Activated T-helper 17 cell treated with anti-CD3 and anti-CD28 coated beads, Interleukin-2, amount 50 U/mL, for 72 hours (primary cell): ENCODE measurements around the gene METTL5. TPM values are rescaled to one million over a fixed set of nuclear protein-coding genes. Genes with fewer than 3 reads are reported as not detected.
"Not testable (repeated sequence)": the region's sequence is repeated elsewhere in the genome, so short reads cannot be mapped to it uniquely, and the experiment has no call there.

Experiments
- ATAC-seq: fragments of 150-1000 bp; cut with Tn5 transposase; replicated peaks from 2 replicates; pipeline ENCODE4 v1.10.0; 2021; ENCODE audit warnings: mild to moderate bottlenecking, moderate library complexity
- H3K27ac Mint-ChIP-seq: one replicate; pipeline ENCODE4 v1.8.0; 2022; ENCODE audit warnings: mixed read lengths
- H3K27me3 Mint-ChIP-seq: one replicate; pipeline ENCODE4 v1.8.0; 2022; ENCODE audit warnings: mixed read lengths
- H3K36me3 Mint-ChIP-seq: one replicate; pipeline ENCODE4 v1.8.0; 2022; ENCODE audit warnings: low read depth, mild to moderate bottlenecking, mixed read lengths
- H3K4me1 Mint-ChIP-seq: one replicate; pipeline ENCODE4 v1.8.0; 2022; ENCODE audit warnings: mixed read lengths
- H3K4me3 Mint-ChIP-seq: one replicate; pipeline ENCODE4 v1.8.0; 2022; ENCODE audit warnings: mild to moderate bottlenecking, mixed read lengths
- H3K9me3 Mint-ChIP-seq: one replicate; pipeline ENCODE4 v1.8.0; 2022; ENCODE audit warnings: mixed read lengths
- total RNA-seq, 2 donors: library from RNA; stranded (reverse); gene quantifications; one replicate each; pipeline ENCODE4 v1.2.3, GENCODE V29; 2022

METTL5 gene
- total RNA-seq, 2 donors from 2014 or later: 54.4 to 78.7 TPM

- not testable (repeated sequence) for H3K27ac Mint-ChIP-seq, H3K4me3 Mint-ChIP-seq, H3K27me3 Mint-ChIP-seq, H3K9me3 Mint-ChIP-seq, ATAC-seq
- Mint-ChIP-seq H3K4me1 (peaks cover 28% of the 10 kb centered on the region), H3K36me3 (peaks cover 11% of the 10 kb centered on the region)
Measured at GRCh38 chr2:169848959-169849693, 24.4 kb upstream of the METTL5 start.

GRCh38 chr2:169845016-169845415 lies 20.3 kb upstream of the METTL5 start:
- Mint-ChIP-seq H3K27ac (peak overlapping the region; percentile 52), H3K27me3 (no peaks in the 10 kb centered on the region), H3K4me1 (peaks cover 25% of the 10 kb centered on the region), H3K36me3 (peaks cover 14% of the 10 kb centered on the region), H3K9me3 (peaks cover 4% of the 10 kb centered on the region), H3K4me3 (no peak overlapping the region)
- no peak for ATAC-seq

GRCh38 chr2:169841625-169842024 lies 16.9 kb upstream of the METTL5 start:
- Mint-ChIP-seq H3K4me1 (peaks cover 25% of the 10 kb centered on the region), H3K36me3 (peaks cover 14% of the 10 kb centered on the region)
- H3K4me3 Mint-ChIP-seq, H3K9me3 Mint-ChIP-seq, H3K27ac Mint-ChIP-seq, ATAC-seq, H3K27me3 Mint-ChIP-seq: not testable (repeated sequence)

- Mint-ChIP-seq H3K9me3 (no peaks in the 10 kb centered on the region), H3K27ac (no peak overlapping the region), H3K36me3 (peaks cover 14% of the 10 kb centered on the region), H3K4me3 (no peak overlapping the region), H3K4me1 (peaks cover 25% of the 10 kb centered on the region), H3K27me3 (no peaks in the 10 kb centered on the region)
- no peak for ATAC-seq
Measured at GRCh38 chr2:169840747-169841142, 16.0 kb upstream of the METTL5 start.

GRCh38 chr2:169839954-169840746 lies 15.4 kb upstream of the METTL5 start:
- Mint-ChIP-seq H3K27ac (no peak overlapping the region), H3K9me3 (no peaks in the 10 kb centered on the region), H3K4me3 (no peak overlapping the region), H3K4me1 (peaks cover 25% of the 10 kb centered on the region), H3K36me3 (peaks cover 14% of the 10 kb centered on the region), H3K27me3 (no peaks in the 10 kb centered on the region)
- ATAC-seq: no peak

- Mint-ChIP-seq H3K36me3 (peaks cover 8% of the 10 kb centered on the region), H3K4me1 (peaks cover 20% of the 10 kb centered on the region), H3K27me3 (no peaks in the 10 kb centered on the region), H3K4me3 (no peak overlapping the region), H3K9me3 (no peaks in the 10 kb centered on the region), H3K27ac (peak overlapping the region; percentile 2)
- ATAC-seq: no peak
Measured at GRCh38 chr2:169838743-169839489, 14.2 kb upstream of the METTL5 start.

GRCh38 chr2:169834401-169834800 lies 9.7 kb upstream of the METTL5 start:
- Mint-ChIP-seq H3K27ac (no peak overlapping the region), H3K4me1 (peaks cover 18% of the 10 kb centered on the region), H3K27me3 (no peaks in the 10 kb centered on the region), H3K4me3 (no peak overlapping the region), H3K36me3 (peaks cover 22% of the 10 kb centered on the region), H3K9me3 (no peaks in the 10 kb centered on the region)
- ATAC-seq: no peak

- no peaks in the 10 kb centered on the region for H3K9me3 Mint-ChIP-seq
- H3K4me1 Mint-ChIP-seq: peaks cover 27% of the 10 kb centered on the region
- ATAC-seq: peak; percentile 47
Measured at GRCh38 chr2:169828141-169828811, 3.6 kb upstream of the METTL5 start.

GRCh38 chr2:169827272-169828140 lies 2.8 kb upstream of the METTL5 start, which contains the start of gene UBR3:
UBR3 (plus strand) TSS chr2:169827454; CDS start chr2:169827508, 54 bp downstream.
- Mint-ChIP-seq H3K27ac (peak within 1 kb of the TSS; percentile 94), H3K27me3 (no peaks in the 10 kb centered on the region), H3K4me1 (peaks cover 28% of the 10 kb centered on the region), H3K9me3 (no peaks in the 10 kb centered on the region), H3K36me3 (peaks cover 45% of the 10 kb centered on the region), H3K4me3 (peak within 1 kb of the TSS; percentile 98)
- ATAC-seq: peak; percentile 86

More at GRCh38 chr2:169828141-169828811, 3.6 kb upstream of the METTL5 start:
- H3K27me3 Mint-ChIP-seq: no peaks in the 10 kb centered on the region
- peaks cover 37% of the 10 kb centered on the region for H3K36me3 Mint-ChIP-seq
- peak overlapping the region; percentile 98 for H3K4me3 Mint-ChIP-seq
- peak overlapping the region; percentile 94 for H3K27ac Mint-ChIP-seq

- no peaks in the 10 kb centered on the region for H3K9me3 Mint-ChIP-seq
- ATAC-seq: no peak
- peak overlapping the region; percentile 98 for H3K4me3 Mint-ChIP-seq
- H3K27ac Mint-ChIP-seq: peak overlapping the region; percentile 90
- H3K27me3 Mint-ChIP-seq: no peaks in the 10 kb centered on the region
- H3K36me3 Mint-ChIP-seq: peaks cover 54% of the 10 kb centered on the region
- peaks cover 29% of the 10 kb centered on the region for H3K4me1 Mint-ChIP-seq
Measured at GRCh38 chr2:169823996-169824372, 721 bp downstream of the METTL5 start.

- Mint-ChIP-seq H3K27ac (peak overlapping the region; percentile 36), H3K9me3 (no peaks in the 10 kb centered on the region), H3K27me3 (no peaks in the 10 kb centered on the region), H3K36me3 (peaks cover 53% of the 10 kb centered on the region), H3K4me1 (peaks cover 19% of the 10 kb centered on the region), H3K4me3 (peak overlapping the region; percentile 98)
- ATAC-seq: no peak
Measured at GRCh38 chr2:169822785-169823392, 1.8 kb downstream of the METTL5 start.

- Mint-ChIP-seq H3K36me3 (peaks cover 61% of the 10 kb centered on the region), H3K4me1 (peaks cover 19% of the 10 kb centered on the region), H3K27me3 (no peaks in the 10 kb centered on the region)
Measured at GRCh38 chr2:169822036-169822435, 2.7 kb downstream of the METTL5 start.

GRCh38 chr2:169820101-169820500 lies 4.6 kb downstream of the METTL5 start:
- H3K9me3 Mint-ChIP-seq, H3K27me3 Mint-ChIP-seq, H3K4me3 Mint-ChIP-seq: not testable (repeated sequence)
- ATAC-seq: peak; percentile 15
- H3K36me3 Mint-ChIP-seq: peaks cover 81% of the 10 kb centered on the region
- H3K4me1 Mint-ChIP-seq: peaks cover 19% of the 10 kb centered on the region
- H3K27ac Mint-ChIP-seq: peak overlapping the region; percentile 65

More at GRCh38 chr2:169822036-169822435, 2.7 kb downstream of the METTL5 start:
- H3K27ac Mint-ChIP-seq: no peak overlapping the region
- H3K9me3 Mint-ChIP-seq: no peaks in the 10 kb centered on the region
- ATAC-seq: no peak
- peak overlapping the region; percentile 98 for H3K4me3 Mint-ChIP-seq
